Stimulated activated naive CD8-positive, alpha-beta T cell treated with anti-CD3 and anti-CD28 coated beads, Interleukin-15, Interleukin-2, amounts not matched to agents 100 ng/mL and 50 ng/mL, for 24 hours (primary cell): ENCODE results near the gene ASPDH.
"Not testable (repeated sequence)": the region's sequence is repeated elsewhere in the genome, so short reads cannot be mapped to it uniquely, and the experiment has no call there.

Experiments used
- H3K27ac Mint-ChIP-seq: one replicate; pipeline ENCODE4 v1.8.0; 2021; ENCODE audit warnings: mild to moderate bottlenecking, mixed read lengths
- H3K27me3 Mint-ChIP-seq: one replicate; pipeline ENCODE4 v1.8.0; 2021; ENCODE audit warnings: mixed read lengths
- H3K36me3 Mint-ChIP-seq: one replicate; pipeline ENCODE4 v1.8.0; 2021; ENCODE audit warnings: low read depth, mixed read lengths
- H3K4me1 Mint-ChIP-seq: one replicate; pipeline ENCODE4 v1.8.0; 2021; ENCODE audit warnings: low read depth, mixed read lengths
- H3K4me3 Mint-ChIP-seq: one replicate; pipeline ENCODE4 v1.8.0; 2021; ENCODE audit warnings: mild to moderate bottlenecking, mixed read lengths
- H3K9me3 Mint-ChIP-seq: one replicate; pipeline ENCODE4 v1.8.0; 2021; ENCODE audit warnings: mixed read lengths

ASPDH gene

GRCh38 chr19:50473336-50473735 is 40.4 kb downstream of the ASPDH start:
- peaks cover 15% of the 10 kb centered on the region for H3K4me1 Mint-ChIP-seq
- not testable (repeated sequence) for H3K27me3 Mint-ChIP-seq, H3K9me3 Mint-ChIP-seq, H3K27ac Mint-ChIP-seq, H3K4me3 Mint-ChIP-seq, H3K36me3 Mint-ChIP-seq

GRCh38 chr19:50468818-50469217 is 44.9 kb downstream of the ASPDH start:
- Mint-ChIP-seq H3K27ac (no peak overlapping the region), H3K4me3 (no peak overlapping the region), H3K27me3 (peaks cover 4% of the 10 kb centered on the region), H3K9me3 (no peaks in the 10 kb centered on the region), H3K4me1 (no peaks in the 10 kb centered on the region), H3K36me3 (no peaks in the 10 kb centered on the region)

GRCh38 chr19:50467566-50467965 is 46.1 kb downstream of the ASPDH start:
- H3K4me3 Mint-ChIP-seq = no peak overlapping the region

GRCh38 chr19:50466706-50467039 is 47.0 kb downstream of the ASPDH start:
- peaks cover 8% of the 10 kb centered on the region for H3K27me3 Mint-ChIP-seq
- no peaks in the 10 kb centered on the region for H3K36me3 Mint-ChIP-seq
- H3K27ac Mint-ChIP-seq = no peak overlapping the region
- H3K9me3 Mint-ChIP-seq = no peaks in the 10 kb centered on the region
- no peak overlapping the region for H3K4me3 Mint-ChIP-seq
- H3K4me1 Mint-ChIP-seq = no peaks in the 10 kb centered on the region

More at GRCh38 chr19:50467566-50467965, 46.1 kb downstream of the ASPDH start:
- Mint-ChIP-seq H3K9me3 (no peaks in the 10 kb centered on the region), H3K27ac (no peak overlapping the region), H3K27me3 (peaks cover 8% of the 10 kb centered on the region), H3K4me1 (no peaks in the 10 kb centered on the region), H3K36me3 (no peaks in the 10 kb centered on the region)

- Mint-ChIP-seq H3K27ac (no peak overlapping the region), H3K4me1 (peaks cover 4% of the 10 kb centered on the region), H3K9me3 (no peaks in the 10 kb centered on the region), H3K4me3 (no peak overlapping the region), H3K36me3 (no peaks in the 10 kb centered on the region), H3K27me3 (peaks cover 8% of the 10 kb centered on the region)
Measured at GRCh38 chr19:50465986-50466705, 47.6 kb downstream of the ASPDH start.

- Mint-ChIP-seq H3K36me3 (no peaks in the 10 kb centered on the region), H3K4me3 (no peak overlapping the region), H3K27ac (no peak overlapping the region), H3K27me3 (peaks cover 8% of the 10 kb centered on the region), H3K9me3 (no peaks in the 10 kb centered on the region), H3K4me1 (peaks cover 11% of the 10 kb centered on the region)
Measured at GRCh38 chr19:50465000-50465399, 48.7 kb downstream of the ASPDH start.

GRCh38 chr19:50464348-50464747 is 49.4 kb downstream of the ASPDH start:
- Mint-ChIP-seq H3K36me3 (no peaks in the 10 kb centered on the region), H3K27ac (no peak overlapping the region), H3K4me1 (peaks cover 15% of the 10 kb centered on the region), H3K9me3 (no peaks in the 10 kb centered on the region), H3K4me3 (no peak overlapping the region), H3K27me3 (peaks cover 8% of the 10 kb centered on the region)

GRCh38 chr19:50462970-50463369 is 50.7 kb downstream of the ASPDH start:
- Mint-ChIP-seq H3K27ac (no peak overlapping the region), H3K27me3 (peaks cover 8% of the 10 kb centered on the region), H3K36me3 (no peaks in the 10 kb centered on the region), H3K4me1 (peaks cover 15% of the 10 kb centered on the region), H3K9me3 (no peaks in the 10 kb centered on the region), H3K4me3 (no peak overlapping the region)
